ENCODE measurements around the gene AZIN2.

- TF ChIP-seq EZH2 (IDR thresholded peaks at IDR 0.05) (no peak), FOXP2 (optimal IDR thresholded peaks at IDR 0.05; ENCODE audit: control extremely low read depth, extremely low read length, insufficient read depth) (no peak), POLR2AphosphoS5 (IDR thresholded peaks at IDR 0.05; ENCODE audit: borderline replicate concordance, low read depth, low read length) (no peak)
These were observed 8.5 kb downstream of the AZIN2 start for GRCh38 chr1:33089457-33089856.

Measured in SK-N-MC (cell line).